Measurements from ENCODE around the gene NCBP1.

DNA sequence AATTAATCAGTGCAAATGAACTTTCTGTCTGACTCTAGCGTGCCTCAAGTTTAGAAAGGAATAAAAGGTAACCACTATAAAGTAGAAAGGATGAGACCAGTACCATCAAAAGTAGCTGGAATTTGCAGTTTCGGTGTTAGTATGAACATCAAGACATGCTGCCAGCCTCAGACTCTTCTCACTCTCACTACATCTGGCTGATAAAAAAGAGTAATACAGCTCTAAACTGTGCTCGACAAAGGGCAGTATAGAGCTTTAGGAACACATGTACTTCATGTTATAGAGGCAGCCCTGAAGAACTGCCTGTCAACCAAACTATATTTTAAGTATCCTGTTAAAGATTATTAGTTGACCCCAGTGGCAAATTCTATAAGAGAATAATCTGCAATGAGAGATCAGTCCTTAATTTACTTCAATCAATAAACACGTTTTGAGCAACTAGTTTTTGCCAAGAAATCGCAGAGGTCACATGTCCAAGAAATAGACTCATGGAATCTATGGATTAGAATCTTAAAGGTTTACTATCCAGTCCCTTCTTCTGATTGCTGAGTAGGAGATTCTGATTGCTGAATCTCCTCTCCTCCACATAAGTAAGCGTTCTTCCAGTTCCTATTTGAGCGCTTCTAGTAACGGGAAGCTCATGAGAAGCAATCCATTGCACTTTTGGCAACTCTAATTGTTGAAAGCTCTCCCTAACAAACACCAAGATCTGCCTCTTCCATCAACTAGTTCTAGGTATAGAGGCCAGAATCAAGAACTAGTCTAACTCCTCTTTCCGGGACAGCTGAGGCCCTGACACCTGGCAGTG, 62.6 kb downstream of the NCBP1 start:
- TF ChIP-seq RARB (CRISPR knock-in tag; IDR thresholded peaks at IDR 0.05), result no peak
- no peak for TF ChIP-seq ISL1 (CRISPR knock-in tag; IDR thresholded peaks at IDR 0.05)
- no peak for TF ChIP-seq ZFP3 (CRISPR knock-in tag; IDR thresholded peaks at IDR 0.05)
- TF ChIP-seq, protein P1, sequence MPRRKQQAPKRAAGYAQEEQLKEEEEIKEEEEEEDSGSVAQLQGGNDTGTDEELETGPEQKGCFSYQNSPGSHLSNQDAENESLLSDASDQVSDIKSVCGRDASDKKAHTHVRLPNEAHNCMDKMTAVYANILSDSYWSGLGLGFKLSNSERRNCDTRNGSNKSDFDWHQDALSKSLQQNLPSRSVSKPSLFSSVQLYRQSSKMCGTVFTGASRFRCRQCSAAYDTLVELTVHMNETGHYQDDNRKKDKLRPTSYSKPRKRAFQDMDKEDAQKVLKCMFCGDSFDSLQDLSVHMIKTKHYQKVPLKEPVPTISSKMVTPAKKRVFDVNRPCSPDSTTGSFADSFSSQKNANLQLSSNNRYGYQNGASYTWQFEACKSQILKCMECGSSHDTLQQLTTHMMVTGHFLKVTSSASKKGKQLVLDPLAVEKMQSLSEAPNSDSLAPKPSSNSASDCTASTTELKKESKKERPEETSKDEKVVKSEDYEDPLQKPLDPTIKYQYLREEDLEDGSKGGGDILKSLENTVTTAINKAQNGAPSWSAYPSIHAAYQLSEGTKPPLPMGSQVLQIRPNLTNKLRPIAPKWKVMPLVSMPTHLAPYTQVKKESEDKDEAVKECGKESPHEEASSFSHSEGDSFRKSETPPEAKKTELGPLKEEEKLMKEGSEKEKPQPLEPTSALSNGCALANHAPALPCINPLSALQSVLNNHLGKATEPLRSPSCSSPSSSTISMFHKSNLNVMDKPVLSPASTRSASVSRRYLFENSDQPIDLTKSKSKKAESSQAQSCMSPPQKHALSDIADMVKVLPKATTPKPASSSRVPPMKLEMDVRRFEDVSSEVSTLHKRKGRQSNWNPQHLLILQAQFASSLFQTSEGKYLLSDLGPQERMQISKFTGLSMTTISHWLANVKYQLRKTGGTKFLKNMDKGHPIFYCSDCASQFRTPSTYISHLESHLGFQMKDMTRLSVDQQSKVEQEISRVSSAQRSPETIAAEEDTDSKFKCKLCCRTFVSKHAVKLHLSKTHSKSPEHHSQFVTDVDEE (CRISPR knock-in tag; IDR thresholded peaks at IDR 0.05), result no peak
- no peak for TF ChIP-seq PPARA (CRISPR knock-in tag; IDR thresholded peaks at IDR 0.05; ENCODE audit: borderline replicate concordance)
- no peak for TF ChIP-seq ARNTL (CRISPR knock-in tag; IDR thresholded peaks at IDR 0.05; ENCODE audit: borderline replicate concordance, low read depth)
- TF ChIP-seq TOX (CRISPR knock-in tag; IDR thresholded peaks at IDR 0.05; ENCODE audit: borderline replicate concordance), result no peak
- TF ChIP-seq OSR1 (CRISPR knock-in tag; IDR thresholded peaks at IDR 0.05), result no peak
- TF ChIP-seq, protein P2, sequence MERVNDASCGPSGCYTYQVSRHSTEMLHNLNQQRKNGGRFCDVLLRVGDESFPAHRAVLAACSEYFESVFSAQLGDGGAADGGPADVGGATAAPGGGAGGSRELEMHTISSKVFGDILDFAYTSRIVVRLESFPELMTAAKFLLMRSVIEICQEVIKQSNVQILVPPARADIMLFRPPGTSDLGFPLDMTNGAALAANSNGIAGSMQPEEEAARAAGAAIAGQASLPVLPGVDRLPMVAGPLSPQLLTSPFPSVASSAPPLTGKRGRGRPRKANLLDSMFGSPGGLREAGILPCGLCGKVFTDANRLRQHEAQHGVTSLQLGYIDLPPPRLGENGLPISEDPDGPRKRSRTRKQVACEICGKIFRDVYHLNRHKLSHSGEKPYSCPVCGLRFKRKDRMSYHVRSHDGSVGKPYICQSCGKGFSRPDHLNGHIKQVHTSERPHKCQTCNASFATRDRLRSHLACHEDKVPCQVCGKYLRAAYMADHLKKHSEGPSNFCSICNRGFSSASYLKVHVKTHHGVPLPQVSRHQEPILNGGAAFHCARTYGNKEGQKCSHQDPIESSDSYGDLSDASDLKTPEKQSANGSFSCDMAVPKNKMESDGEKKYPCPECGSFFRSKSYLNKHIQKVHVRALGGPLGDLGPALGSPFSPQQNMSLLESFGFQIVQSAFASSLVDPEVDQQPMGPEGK (CRISPR knock-in tag; IDR thresholded peaks at IDR 0.05; ENCODE audit: borderline replicate concordance), result no peak
- no peak for TF ChIP-seq ZNF565 (CRISPR knock-in tag; conservative IDR thresholded peaks at IDR 0.05; ENCODE audit: low read depth)
- TF ChIP-seq BACH2 (CRISPR knock-in tag; IDR thresholded peaks at IDR 0.05; ENCODE audit: borderline replicate concordance), result no peak
- TF ChIP-seq, protein P3, sequence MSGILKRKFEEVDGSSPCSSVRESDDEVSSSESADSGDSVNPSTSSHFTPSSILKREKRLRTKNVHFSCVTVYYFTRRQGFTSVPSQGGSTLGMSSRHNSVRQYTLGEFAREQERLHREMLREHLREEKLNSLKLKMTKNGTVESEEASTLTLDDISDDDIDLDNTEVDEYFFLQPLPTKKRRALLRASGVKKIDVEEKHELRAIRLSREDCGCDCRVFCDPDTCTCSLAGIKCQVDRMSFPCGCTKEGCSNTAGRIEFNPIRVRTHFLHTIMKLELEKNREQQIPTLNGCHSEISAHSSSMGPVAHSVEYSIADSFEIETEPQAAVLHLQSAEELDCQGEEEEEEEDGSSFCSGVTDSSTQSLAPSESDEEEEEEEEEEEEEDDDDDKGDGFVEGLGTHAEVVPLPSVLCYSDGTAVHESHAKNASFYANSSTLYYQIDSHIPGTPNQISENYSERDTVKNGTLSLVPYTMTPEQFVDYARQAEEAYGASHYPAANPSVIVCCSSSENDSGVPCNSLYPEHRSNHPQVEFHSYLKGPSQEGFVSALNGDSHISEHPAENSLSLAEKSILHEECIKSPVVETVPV (CRISPR knock-in tag; IDR thresholded peaks at IDR 0.05), result no peak
